Activated effector memory CD4-positive, alpha-beta T cell treated with anti-CD3 and anti-CD28 coated beads, Interleukin-2, amount 50 U/mL, for 16 hours (primary cell): ENCODE measurements around the gene DENND1A.

Experiments
- DNase-seq: peaks from one replicate; pipeline ENCODE4 v3.0.0-alpha.2; 2020

Gene DENND1A

GRCh38 chr9:123361086-123361730 is 568.7 kb downstream of the DENND1A start:
- no peak for DNase-seq

GRCh38 chr9:123360161-123361085 is 569.5 kb downstream of the DENND1A start:
- peak; percentile 64 for DNase-seq

GRCh38 chr9:123359546-123359945 is 570.4 kb downstream of the DENND1A start:
- no peak for DNase-seq

GRCh38 chr9:123359106-123359505 is 570.8 kb downstream of the DENND1A start:
- DNase-seq: no peak

GRCh38 chr9:123358181-123358905 is 571.6 kb downstream of the DENND1A start:
- DNase-seq: no peak

- DNase-seq: no peak
Measured at GRCh38 chr9:123357743-123358059, 572.2 kb downstream of the DENND1A start.

- DNase-seq: no peak
Measured at GRCh38 chr9:123356851-123357742, 572.8 kb downstream of the DENND1A start.

- DNase-seq: no peak
Measured at GRCh38 chr9:123355761-123356431, 574.0 kb downstream of the DENND1A start, which contains the start of gene CRB2. Gene CRB2, plus strand, starts transcription at chr9:123356197. Its CDS starts 64 bp downstream, at chr9:123356261.

- DNase-seq: no peak
Measured at GRCh38 chr9:123354806-123355508, 575.0 kb downstream of the DENND1A start.

GRCh38 chr9:123353984-123354591 is 575.8 kb downstream of the DENND1A start:
- DNase-seq: peak; percentile 82

GRCh38 chr9:123353041-123353440 is 576.9 kb downstream of the DENND1A start:
- DNase-seq: no peak

- DNase-seq: no peak
Measured at GRCh38 chr9:123350590-123351310, 579.2 kb downstream of the DENND1A start.

- peak; percentile 81 for DNase-seq
Measured at GRCh38 chr9:123349691-123350480, 580.0 kb downstream of the DENND1A start.

GRCh38 chr9:123349033-123349432 is 580.9 kb downstream of the DENND1A start:
- DNase-seq: no peak

- no peak for DNase-seq
Measured at GRCh38 chr9:123348317-123348992, 581.5 kb downstream of the DENND1A start.

GRCh38 chr9:123347289-123348060 is 582.5 kb downstream of the DENND1A start:
- DNase-seq: no peak

GRCh38 chr9:123346826-123347225 is 583.1 kb downstream of the DENND1A start:
- no peak for DNase-seq

GRCh38 chr9:123346026-123346425 is 583.9 kb downstream of the DENND1A start:
- DNase-seq: no peak
